CD4-positive, alpha-beta T cell (primary cell): ENCODE measurements around the gene HPCAL1. TPM values are rescaled to one million over a fixed set of nuclear protein-coding genes. Genes with fewer than 3 reads are reported as not detected.

Experiments used
- ATAC-seq: fragments of 200-7000 bp; cut with Tn5 transposase; one replicate; pipeline ENCODE4 v1.10.0; 2022; ENCODE audit warnings: mild to moderate bottlenecking; ENCODE audit not compliant: poor library complexity
- CTCF ChIA-PET: fragments of 350-600 bp; sonication (Branson Sonifier 250); formaldehyde crosslinking; loops from one replicate; lab custom pipeline; 2021; ENCODE audit warnings: antibody characterized with exemption, inconsistent platforms; lab: Charles Lee
- POLR2A ChIA-PET: fragments of 350-600 bp; sonication (Branson Sonifier 250); formaldehyde crosslinking; loops from one replicate; lab custom pipeline; 2021; ENCODE audit warnings: antibody characterized with exemption, inconsistent platforms; lab: Charles Lee
- DNase-seq, 14 experiments: peaks; one replicate each; pipeline ENCODE4 v3.0.0-alpha.2; 2013 to 2020; ENCODE audit warnings: mixed read lengths in 2 of 14
- H3K27ac ChIP-seq, 2 donors: one replicate each; pipeline versions ENCODE4 v1.5.1 to v1.7.0; 2013; ENCODE audit warnings: low read length in 2 of 2, low read depth in 1 of 2, mild to moderate bottlenecking in 1 of 2
- H3K27me3 ChIP-seq, 2 experiments: 1 replicate in 1 of 2; 2 replicates in 1 of 2; pipeline versions ENCODE4 v1.6.1 to v1.7.0; 2013; ENCODE audit warnings: low read length in 2 of 2, control low read depth in 1 of 2, mild to moderate bottlenecking in 1 of 2, moderate library complexity in 1 of 2; ENCODE audit not compliant: insufficient read depth in 2 of 2, control insufficient read depth in 1 of 2
- H3K36me3 ChIP-seq: one replicate; pipeline ENCODE4 v1.6.1; 2013; ENCODE audit warnings: low read length, control low read depth; ENCODE audit not compliant: insufficient read depth
- H3K4me1 ChIP-seq: one replicate; pipeline ENCODE4 v1.6.1; 2013; ENCODE audit warnings: low read length, control low read depth; ENCODE audit not compliant: insufficient read depth
- H3K4me3 ChIP-seq: one replicate; pipeline ENCODE4 v1.5.1; 2013; ENCODE audit warnings: mild to moderate bottlenecking, low read length, moderate library complexity
- H3K9me3 ChIP-seq, 2 experiments: 1 replicate in 1 of 2; 2 replicates in 1 of 2; pipeline versions ENCODE4 v1.6.1 to v1.7.0; 2013; ENCODE audit warnings: low read length in 2 of 2, mild to moderate bottlenecking in 2 of 2, control low read depth in 1 of 2, moderate library complexity in 1 of 2; ENCODE audit not compliant: control insufficient read depth in 1 of 2, insufficient read depth in 1 of 2
- H3K27ac Mint-ChIP-seq: one replicate; pipeline ENCODE4 v1.8.0; 2020; ENCODE audit warnings: mixed read lengths
- H3K27me3 Mint-ChIP-seq: one replicate; pipeline ENCODE4 v1.8.0; 2021; ENCODE audit warnings: mixed read lengths
- H3K36me3 Mint-ChIP-seq: one replicate; pipeline ENCODE4 v1.8.0; 2021; ENCODE audit warnings: low read depth, mixed read lengths
- H3K4me1 Mint-ChIP-seq: one replicate; pipeline ENCODE4 v1.8.0; 2021; ENCODE audit warnings: low read depth, mixed read lengths
- H3K4me3 Mint-ChIP-seq: one replicate; pipeline ENCODE4 v1.8.0; 2020; ENCODE audit warnings: mild to moderate bottlenecking, mixed read lengths
- H3K9me3 Mint-ChIP-seq: one replicate; pipeline ENCODE4 v1.8.0; 2020; ENCODE audit warnings: mixed read lengths
- CTCF ChIP-seq: fragments of 200-600 bp; IDR thresholded peaks from one replicate; pipeline ENCODE4 v1.8.0; 2022; ENCODE audit warnings: antibody characterized with exemption, mild to moderate bottlenecking
- intact Hi-C, 2 experiments: fragments of 100-400 bp; cut with DNase I in 1 of 2; cut with micrococcal nuclease in 1 of 2; formaldehyde crosslinking; loops; one replicate each; pipeline versions ENCODE4 v1.15.1 to v1.9.0; 2023 to 2025; cut with DNase I, micrococcal nuclease
- total RNA-seq, 174 experiments: library from RNA in 2 of 174; stranded (reverse) in 2 of 174; gene quantifications; one replicate each; pipeline ENCODE4 v1.2.3 and lab custom pipeline; 2021 to 2026

The HPCAL1 gene
- total RNA-seq, 2 experiments from 2014 or later = 24.9 to 27.9 TPM

DNA sequence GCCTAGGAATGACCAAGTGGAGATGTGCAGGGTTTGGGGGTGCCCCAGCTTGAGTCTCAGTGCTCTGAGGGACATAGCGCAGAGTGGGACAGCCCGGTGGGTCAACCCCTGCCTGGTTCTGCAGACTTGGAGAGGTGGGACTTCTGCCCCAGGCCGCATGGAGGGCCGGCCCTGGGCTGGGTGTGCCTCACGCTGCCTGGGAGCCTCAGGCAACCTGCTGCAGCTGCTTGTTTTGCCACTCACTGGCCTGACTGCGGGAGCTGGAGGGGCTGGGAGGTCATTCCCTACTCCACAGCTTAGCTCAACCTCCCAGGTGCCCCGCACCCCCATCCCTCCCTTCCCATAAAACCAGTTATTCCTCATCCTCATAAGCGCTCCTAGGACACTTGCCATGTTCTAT lies 112.3 kb downstream of the HPCAL1 start:
- Histone ChIP-seq H3K4me3 (no peak overlapping the region), H3K27ac (no peak overlapping the region), H3K27me3 (no peaks in the 10 kb centered on the region), H3K36me3 (peaks cover 43% of the 10 kb centered on the region), H3K9me3 (no peaks in the 10 kb centered on the region), H3K4me1 (peaks cover 8% of the 10 kb centered on the region)
- H3K36me3 Mint-ChIP-seq = peaks cover 28% of the 10 kb centered on the region
- no peak for ATAC-seq
- no peaks in the 10 kb centered on the region for H3K4me1 Mint-ChIP-seq
- intact Hi-C loops = no loop called here
- ChIA-PET POLR2A (no interaction called here), CTCF (no interaction called here)
- no peak overlapping the region for H3K4me3 Mint-ChIP-seq
- no peaks in the 10 kb centered on the region for H3K27me3 Mint-ChIP-seq
- TF ChIP-seq CTCF = no peak
- no peaks in the 10 kb centered on the region for H3K9me3 Mint-ChIP-seq
- H3K27ac Mint-ChIP-seq = no peak overlapping the region
- DNase-seq = no peak

- Histone ChIP-seq H3K36me3 (peaks cover 46% of the 10 kb centered on the region), H3K9me3 (no peaks in the 10 kb centered on the region), H3K4me1 (peaks cover 7% of the 10 kb centered on the region), H3K4me3 (no peak overlapping the region), H3K27ac (no peak overlapping the region), H3K27me3 (no peaks in the 10 kb centered on the region)
- ATAC-seq (no peak), DNase-seq (no peak)
- H3K27me3 Mint-ChIP-seq = no peaks in the 10 kb centered on the region
- H3K4me3 Mint-ChIP-seq = no peak overlapping the region
- peaks cover 33% of the 10 kb centered on the region for H3K36me3 Mint-ChIP-seq
- CTCF ChIA-PET = no interaction called here
- H3K27ac Mint-ChIP-seq = no peak overlapping the region
- POLR2A ChIA-PET = no interaction called here
- no peaks in the 10 kb centered on the region for H3K9me3 Mint-ChIP-seq
- no peak for TF ChIP-seq CTCF
- no peaks in the 10 kb centered on the region for H3K4me1 Mint-ChIP-seq
- intact Hi-C loops = no loop called here
Observed at GRCh38 chr2:10415640-10416039, 112.9 kb downstream of the HPCAL1 start.

DNA sequence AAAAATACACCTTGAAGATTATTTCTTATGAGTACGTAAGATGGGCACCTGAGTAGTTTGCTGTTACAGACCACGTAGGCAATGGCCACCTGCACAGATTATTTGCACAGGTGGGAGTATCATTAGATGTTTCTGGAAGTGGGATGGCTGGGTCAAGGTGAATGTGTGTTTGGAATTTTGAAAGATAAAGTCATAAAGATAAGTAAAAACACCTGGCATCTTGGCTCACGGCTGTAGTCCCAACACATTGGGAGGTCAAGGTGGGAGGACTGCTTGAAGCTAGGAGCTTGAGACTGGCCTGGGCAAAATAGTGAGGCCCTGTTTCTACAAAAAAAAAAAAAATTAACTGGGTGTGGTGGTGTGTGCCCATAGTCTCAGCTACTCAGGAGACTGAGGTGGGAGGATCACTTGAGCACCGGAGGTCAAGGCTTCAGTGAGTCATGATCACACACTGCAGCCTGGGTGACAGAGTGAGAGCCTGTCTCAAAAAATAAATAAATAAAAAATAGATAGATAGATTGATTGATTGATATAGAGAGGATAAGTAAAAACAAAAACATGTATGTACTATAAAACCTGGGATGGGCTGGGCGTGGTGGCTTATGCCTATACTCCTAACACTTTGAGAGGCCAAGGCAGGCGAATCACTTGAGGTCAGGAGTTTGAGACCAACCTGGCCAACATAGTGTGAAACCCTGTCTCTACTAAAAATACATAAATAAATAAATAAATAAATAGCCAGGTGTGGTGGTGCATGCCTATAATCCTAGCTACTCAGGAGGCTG lies 115.0 kb downstream of the HPCAL1 start:
- POLR2A ChIA-PET = interaction anchor here (0.6 kb wide), 1 partner anchor 230 kb away, joined by 3 read pairs; no protein-coding TSS in a partner anchor
- Mint-ChIP-seq H3K36me3 (peaks cover 46% of the 10 kb centered on the region), H3K4me3 (no peak overlapping the region), H3K4me1 (no peaks in the 10 kb centered on the region), H3K27ac (no peak overlapping the region), H3K9me3 (no peaks in the 10 kb centered on the region), H3K27me3 (no peaks in the 10 kb centered on the region)
- TF ChIP-seq CTCF = no peak
- Histone ChIP-seq H3K27me3 (no peaks in the 10 kb centered on the region), H3K4me1 (peaks cover 7% of the 10 kb centered on the region), H3K27ac (no peak overlapping the region), H3K9me3 (no peaks in the 10 kb centered on the region), H3K4me3 (no peak overlapping the region), H3K36me3 (peaks cover 49% of the 10 kb centered on the region)
- intact Hi-C loops = no loop called here
- ATAC-seq (no peak), DNase-seq (no peak)
- CTCF ChIA-PET = interaction anchor here (2.1 kb wide), 1 partner anchor 9 kb away, joined by 5 read pairs; no protein-coding TSS in a partner anchor
